ENCODE measurements around the gene HOXA1. TPM values are rescaled to one million over a fixed set of nuclear protein-coding genes. Genes with fewer than 3 reads are reported as not detected.

The HOXA1 gene
- total RNA-seq, 1 donor from 2014 or later = not detected

Other genes starting within 250 kb of the HOXA1 start
- gene SKAP2, start 231.4 kb downstream of the HOXA1 start, total RNA-seq (ENCODE audit: unreplicated experiment) = 12.1 TPM
- gene HOXA2, start 6.7 kb upstream of the HOXA1 start, total RNA-seq (ENCODE audit: unreplicated experiment) = not detected
- gene HOXA4, start 34.8 kb upstream of the HOXA1 start, total RNA-seq (ENCODE audit: unreplicated experiment) = not detected
- not detected for gene HOXA5, start 47.7 kb upstream of the HOXA1 start, total RNA-seq (ENCODE audit: unreplicated experiment)
- not detected for gene HOXA6, start 51.8 kb upstream of the HOXA1 start, total RNA-seq (ENCODE audit: unreplicated experiment)
- not detected for gene HOXA3, start 56.6 kb upstream of the HOXA1 start, total RNA-seq (ENCODE audit: unreplicated experiment)
- gene HOXA7, start 60.7 kb upstream of the HOXA1 start, total RNA-seq (ENCODE audit: unreplicated experiment) = not detected
- gene HOXA9, start 69.5 kb upstream of the HOXA1 start, total RNA-seq (ENCODE audit: unreplicated experiment) = not detected
- gene HOXA10, start 78.3 kb upstream of the HOXA1 start, total RNA-seq (ENCODE audit: unreplicated experiment) = not detected
- gene HOXA11, start 89.2 kb upstream of the HOXA1 start, total RNA-seq (ENCODE audit: unreplicated experiment) = not detected
- not detected for gene HOXA13, start 104.1 kb upstream of the HOXA1 start, total RNA-seq (ENCODE audit: unreplicated experiment)
- 7.1 TPM for gene EVX1, start 146.8 kb upstream of the HOXA1 start, total RNA-seq (ENCODE audit: unreplicated experiment)

All from glutamatergic neuron (in vitro differentiated cells).